GM12801 (cell line): ENCODE measurements around the gene PKN1.

Source experiments
- TF ChIP-seq, protein P1 (sequence below): IDR thresholded peaks from one replicate; pipeline ENCODE4 v1.5.1; 2011; ENCODE audit warnings: control low read depth; ENCODE audit not compliant: insufficient read length; ENCODE audit errors: extremely low read depth

PKN1 gene

DNA sequence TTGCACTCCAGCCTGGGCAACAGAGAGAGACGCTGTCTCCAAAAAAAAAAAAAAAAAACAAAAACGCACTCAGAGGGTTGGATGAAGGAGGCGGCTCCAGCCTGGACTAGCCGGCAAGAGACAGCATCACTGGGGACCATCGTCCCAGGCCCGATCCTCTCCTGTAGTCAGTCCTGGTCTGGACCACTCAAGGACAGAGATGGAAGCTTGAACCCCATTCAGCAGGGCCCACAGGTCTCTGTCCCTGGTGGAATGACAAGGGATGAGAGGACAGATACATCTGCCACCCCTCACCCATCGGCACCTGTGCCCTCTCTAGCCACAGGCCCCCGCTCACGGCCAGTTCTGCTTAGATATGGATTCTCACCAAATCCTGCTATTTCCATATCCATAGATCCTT is 37.8 kb upstream of the PKN1 start:
- TF ChIP-seq, protein P1, sequence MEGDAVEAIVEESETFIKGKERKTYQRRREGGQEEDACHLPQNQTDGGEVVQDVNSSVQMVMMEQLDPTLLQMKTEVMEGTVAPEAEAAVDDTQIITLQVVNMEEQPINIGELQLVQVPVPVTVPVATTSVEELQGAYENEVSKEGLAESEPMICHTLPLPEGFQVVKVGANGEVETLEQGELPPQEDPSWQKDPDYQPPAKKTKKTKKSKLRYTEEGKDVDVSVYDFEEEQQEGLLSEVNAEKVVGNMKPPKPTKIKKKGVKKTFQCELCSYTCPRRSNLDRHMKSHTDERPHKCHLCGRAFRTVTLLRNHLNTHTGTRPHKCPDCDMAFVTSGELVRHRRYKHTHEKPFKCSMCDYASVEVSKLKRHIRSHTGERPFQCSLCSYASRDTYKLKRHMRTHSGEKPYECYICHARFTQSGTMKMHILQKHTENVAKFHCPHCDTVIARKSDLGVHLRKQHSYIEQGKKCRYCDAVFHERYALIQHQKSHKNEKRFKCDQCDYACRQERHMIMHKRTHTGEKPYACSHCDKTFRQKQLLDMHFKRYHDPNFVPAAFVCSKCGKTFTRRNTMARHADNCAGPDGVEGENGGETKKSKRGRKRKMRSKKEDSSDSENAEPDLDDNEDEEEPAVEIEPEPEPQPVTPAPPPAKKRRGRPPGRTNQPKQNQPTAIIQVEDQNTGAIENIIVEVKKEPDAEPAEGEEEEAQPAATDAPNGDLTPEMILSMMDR: no peak

DNA sequence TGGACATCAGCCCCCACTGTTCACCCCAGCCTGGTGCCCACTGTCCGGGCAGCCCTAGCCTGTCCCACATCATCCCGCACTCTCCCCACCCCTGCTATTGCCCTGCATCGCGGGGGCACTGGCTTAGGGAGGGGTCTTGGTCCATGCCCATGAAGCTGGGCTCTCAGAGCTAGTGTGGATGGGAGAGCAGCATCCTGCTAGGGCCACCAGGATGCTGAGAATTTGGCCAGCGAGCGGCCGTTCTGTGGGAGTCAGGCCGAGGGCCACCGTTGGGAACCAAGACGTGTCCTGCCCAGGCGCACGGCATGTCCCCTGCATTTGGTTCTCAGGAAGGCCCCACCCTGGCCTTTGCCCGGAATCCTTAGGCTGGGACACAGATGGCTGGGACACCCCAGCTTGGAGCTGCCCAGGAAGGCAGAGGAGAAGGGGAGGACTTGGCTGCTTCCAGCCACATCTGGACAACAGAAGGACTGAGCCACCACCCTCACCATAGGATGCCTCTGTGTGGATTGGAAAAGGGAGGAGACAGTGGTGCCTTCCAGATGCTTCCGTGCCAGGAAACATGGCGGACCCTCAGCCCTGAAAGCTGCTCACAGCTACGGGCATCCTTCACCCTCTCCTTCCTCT is 37.3 kb upstream of the PKN1 start:
- TF ChIP-seq, protein P1: no peak

DNA sequence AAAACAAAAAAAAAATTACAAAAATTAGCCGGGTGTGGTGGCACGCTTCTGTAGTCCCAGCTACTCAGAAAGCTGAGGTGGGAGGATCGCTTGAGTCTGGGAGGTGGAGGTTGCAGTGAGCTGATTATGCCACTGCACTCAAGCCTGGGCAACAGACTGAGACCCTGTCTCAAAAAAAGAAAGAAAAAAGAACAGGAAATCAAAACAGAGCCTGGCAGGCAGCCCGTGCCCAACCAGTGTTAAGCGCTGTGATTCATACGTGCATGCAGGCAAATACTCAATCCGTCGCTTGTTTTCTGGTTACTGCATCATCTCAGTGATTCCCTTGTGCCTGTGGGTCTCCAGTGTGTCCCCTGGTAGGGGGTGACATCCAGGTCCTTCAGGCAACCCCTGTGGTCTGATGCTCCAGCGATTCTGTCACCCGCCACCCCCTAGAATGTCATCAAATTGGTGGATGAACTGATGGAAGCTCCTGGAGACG is 32.1 kb upstream of the PKN1 start:
- TF ChIP-seq, protein P1: no peak

DNA sequence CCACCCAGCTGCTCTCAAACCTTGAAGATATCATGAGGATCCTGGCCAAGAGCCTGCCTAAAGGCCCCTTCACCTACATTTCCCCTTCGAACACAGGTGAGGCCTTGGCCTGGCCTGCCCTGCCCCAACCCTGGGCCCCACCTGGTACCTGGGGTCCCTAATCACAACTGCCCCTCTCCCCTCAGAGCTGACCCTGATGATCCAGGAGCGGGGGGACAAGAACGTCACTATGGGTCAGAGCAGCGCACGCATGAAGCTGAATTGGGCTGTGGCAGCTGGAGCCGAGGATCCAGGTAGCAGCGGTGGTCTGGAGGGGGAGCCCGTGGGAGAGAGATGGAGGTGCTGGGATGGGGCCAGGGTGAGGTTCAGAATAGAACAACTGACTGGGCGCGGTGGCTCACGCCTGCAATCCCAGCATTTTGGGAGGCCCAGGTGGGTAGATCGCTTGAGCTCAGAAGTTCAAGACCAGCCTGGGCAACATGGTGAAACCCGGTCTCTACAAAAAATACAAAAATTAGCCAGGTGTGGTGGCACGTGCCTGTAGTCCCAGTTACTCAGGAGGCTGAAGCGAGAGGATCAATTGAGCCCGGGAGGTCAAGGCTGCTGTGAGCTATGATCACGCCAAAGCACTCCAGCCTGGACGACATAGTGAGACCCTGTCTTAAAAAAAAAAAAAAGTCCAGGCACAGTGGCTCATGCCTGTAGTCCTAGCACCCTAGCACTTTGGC is 31.5 kb upstream of the PKN1 start:
- TF ChIP-seq, protein P1: no peak

DNA sequence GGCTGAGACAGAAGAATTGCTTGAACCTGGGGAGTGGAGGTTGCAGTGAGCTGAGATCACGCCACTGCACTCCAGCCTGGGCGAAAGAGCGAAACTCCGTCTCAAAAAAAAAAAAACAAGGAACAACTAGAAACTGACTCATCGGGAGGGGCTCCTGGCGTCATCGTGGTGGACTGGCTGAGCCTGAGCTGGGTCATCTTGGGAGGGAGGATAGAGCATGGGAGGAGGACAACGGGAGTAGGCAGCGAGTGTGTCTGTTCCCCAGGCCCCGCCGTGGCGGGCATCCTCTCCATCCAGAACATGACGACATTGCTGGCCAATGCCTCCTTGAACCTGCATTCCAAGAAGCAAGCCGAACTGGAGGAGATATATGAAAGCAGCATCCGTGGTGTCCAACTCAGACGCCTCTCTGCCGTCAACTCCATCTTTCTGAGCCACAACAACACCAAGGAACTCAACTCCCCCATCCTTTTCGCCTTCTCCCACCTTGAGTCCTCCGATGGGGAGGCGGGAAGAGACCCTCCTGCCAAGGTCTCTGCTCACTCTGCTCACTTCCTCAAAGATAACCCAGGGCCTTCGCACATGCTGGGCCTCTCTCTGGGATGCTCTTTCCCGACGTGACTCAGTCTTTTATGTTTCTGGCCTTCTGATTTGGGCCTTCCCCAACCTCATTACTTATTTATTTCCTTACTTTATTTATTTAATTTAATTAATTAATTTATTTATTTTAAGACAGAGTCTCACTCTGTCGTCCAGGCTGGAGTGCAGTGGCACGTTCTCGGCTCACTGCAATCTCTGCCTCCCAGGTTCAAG is 30.6 kb upstream of the PKN1 start:
- TF ChIP-seq, protein P1: no peak

DNA sequence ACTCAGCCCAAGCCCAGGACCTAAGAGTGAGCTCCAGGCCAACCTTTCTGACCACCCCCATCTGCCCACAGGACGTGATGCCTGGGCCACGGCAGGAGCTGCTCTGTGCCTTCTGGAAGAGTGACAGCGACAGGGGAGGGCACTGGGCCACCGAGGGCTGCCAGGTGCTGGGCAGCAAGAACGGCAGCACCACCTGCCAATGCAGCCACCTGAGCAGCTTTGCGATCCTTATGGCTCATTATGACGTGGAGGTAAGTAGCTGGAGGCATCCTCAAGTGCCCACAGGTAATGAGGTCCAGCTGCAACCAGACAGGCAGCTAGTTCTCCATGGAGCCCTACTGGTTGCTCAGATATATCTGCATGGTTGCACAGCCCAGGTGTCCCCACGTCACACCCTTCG is 28.8 kb upstream of the PKN1 start:
- TF ChIP-seq, protein P1: no peak

DNA sequence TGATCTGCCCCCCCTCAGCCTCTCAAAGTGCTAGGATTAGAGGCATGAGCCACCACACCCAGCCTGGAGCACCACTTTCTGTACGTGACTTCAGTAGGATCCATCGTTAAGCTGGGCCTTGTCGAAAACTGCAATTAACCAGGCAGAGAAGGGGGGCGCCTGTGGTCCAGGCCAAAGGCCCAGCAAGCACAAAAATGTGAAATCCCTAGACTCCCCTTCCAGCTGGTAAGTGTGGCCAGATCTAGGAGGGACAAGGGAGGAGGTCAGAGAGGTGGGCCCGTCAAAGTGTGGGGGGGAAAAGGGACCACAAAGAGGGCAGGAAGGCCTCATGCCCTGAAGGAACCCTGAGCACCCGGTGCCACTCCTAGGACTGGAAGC is 27.7 kb upstream of the PKN1 start:
- TF ChIP-seq, protein P1: no peak
